Measurements from ENCODE around the gene ENPP7.

ENPP7 gene

DNA sequence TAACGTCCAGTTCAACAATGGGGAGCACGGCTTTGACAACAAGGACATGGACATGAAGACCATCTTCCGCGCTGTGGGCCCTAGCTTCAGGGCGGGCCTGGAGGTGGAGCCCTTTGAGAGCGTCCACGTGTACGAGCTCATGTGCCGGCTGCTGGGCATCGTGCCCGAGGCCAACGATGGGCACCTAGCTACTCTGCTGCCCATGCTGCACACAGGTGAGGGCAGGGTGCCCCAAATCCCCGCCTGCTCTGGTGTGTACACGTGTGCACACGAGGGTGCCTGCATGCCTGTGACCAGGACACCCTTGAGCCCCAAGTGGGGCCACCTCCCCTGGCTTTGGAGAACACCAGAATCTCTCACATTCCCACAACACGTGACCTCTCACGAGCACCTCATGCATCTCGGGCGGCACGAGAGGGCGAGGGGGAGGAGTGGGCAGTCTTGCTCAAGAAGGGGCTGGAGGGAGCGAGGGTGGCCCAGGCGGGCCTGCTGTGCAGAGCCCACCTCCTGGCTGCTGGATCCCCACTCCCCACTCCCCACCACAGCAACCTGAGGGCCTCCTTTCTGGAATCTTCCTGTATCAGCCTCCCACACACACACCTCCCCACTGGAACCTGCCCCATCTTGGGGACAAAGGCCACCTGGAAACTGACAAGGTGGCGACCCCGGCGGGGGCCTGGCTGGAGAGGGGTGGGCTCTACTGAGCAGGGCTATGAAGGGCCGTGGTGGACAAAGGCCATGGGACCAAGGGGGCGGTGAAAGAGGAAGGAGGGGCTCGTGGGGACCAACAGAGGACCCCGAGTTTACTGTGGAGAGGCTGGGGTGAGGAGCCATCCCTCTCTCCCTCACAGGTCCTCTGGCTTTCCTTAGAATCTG, 6.5 kb downstream of the ENPP7 start:
- peaks cover 21% of the 10 kb centered on the region for H3K27me3 ChIP-seq (ENCODE audit: insufficient read depth, insufficient read length)
- no peak overlapping the region for H3K9ac ChIP-seq (ENCODE audit: insufficient read length, low read depth)
- H3K4me1 ChIP-seq (ENCODE audit: insufficient read depth, insufficient read length) = peaks cover 10% of the 10 kb centered on the region
- H3K4me3 ChIP-seq (ENCODE audit: insufficient read length, low read depth) = no peak overlapping the region
- H3K9me3 ChIP-seq (ENCODE audit: insufficient read depth, low read length) = no peaks in the 10 kb centered on the region
- TF ChIP-seq YY1 (IDR thresholded peaks at IDR 0.05; ENCODE audit: insufficient read depth, insufficient read length) (no peak), ZNF274 (IDR thresholded peaks at IDR 0.05; ENCODE audit: low read depth, low read length) (no peak), SUZ12 (IDR thresholded peaks at IDR 0.05; ENCODE audit: extremely low read depth, insufficient read depth, insufficient read length) (no peak)
- no peak for DNase-seq (ENCODE audit: low read depth, low spot score)
- no peaks in the 10 kb centered on the region for H3K36me3 ChIP-seq (ENCODE audit: insufficient read depth, insufficient read length, low read length)

DNA sequence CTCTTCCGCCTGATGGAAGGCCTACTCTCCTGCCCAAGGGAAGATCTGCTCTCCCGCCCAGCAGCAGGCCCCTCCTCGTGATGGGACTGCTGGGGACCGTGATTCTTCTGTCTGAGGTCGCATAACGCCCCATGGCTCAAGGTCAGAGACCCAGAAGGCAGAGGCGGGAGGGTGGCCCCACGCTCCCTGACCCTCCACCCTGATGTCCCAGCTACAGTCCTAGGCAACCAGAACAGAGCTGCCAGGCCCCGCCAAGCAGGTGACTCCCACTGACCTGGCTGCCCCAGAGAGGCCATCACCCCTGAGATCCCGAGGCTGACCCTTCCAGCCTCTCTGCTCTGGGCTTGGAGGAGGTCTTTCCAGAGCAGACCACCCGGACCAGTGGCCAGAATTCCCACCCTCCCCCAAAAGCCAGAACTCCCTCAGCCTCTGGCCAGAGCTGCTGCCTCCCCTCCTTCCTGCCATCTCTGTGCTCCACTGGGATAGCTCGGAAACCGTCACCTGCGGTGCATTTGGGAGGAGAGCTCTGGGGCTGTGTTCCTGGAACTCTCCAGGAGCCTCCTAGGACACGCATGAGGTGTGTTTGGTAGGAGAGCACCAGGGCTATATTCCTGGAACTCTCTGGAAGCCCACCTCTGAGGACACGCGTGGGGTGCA, 7.3 kb downstream of the ENPP7 start:
- DNase-seq (ENCODE audit: low read depth, low spot score) = no peak
- Histone ChIP-seq H3K4me3 (ENCODE audit: insufficient read length, low read depth) (no peak overlapping the region), H3K9me3 (ENCODE audit: insufficient read depth, low read length) (no peaks in the 10 kb centered on the region), H3K9ac (ENCODE audit: insufficient read length, low read depth) (no peak overlapping the region), H3K27me3 (ENCODE audit: insufficient read depth, insufficient read length) (peaks cover 28% of the 10 kb centered on the region), H3K4me1 (ENCODE audit: insufficient read depth, insufficient read length) (peaks cover 12% of the 10 kb centered on the region), H3K36me3 (ENCODE audit: insufficient read depth, insufficient read length, low read length) (no peaks in the 10 kb centered on the region)
- no peak for TF ChIP-seq ZNF274 (IDR thresholded peaks at IDR 0.05; ENCODE audit: low read depth, low read length)
- no peak for TF ChIP-seq SUZ12 (IDR thresholded peaks at IDR 0.05; ENCODE audit: extremely low read depth, insufficient read depth, insufficient read length)
- no peak for TF ChIP-seq YY1 (IDR thresholded peaks at IDR 0.05; ENCODE audit: insufficient read depth, insufficient read length)

DNA sequence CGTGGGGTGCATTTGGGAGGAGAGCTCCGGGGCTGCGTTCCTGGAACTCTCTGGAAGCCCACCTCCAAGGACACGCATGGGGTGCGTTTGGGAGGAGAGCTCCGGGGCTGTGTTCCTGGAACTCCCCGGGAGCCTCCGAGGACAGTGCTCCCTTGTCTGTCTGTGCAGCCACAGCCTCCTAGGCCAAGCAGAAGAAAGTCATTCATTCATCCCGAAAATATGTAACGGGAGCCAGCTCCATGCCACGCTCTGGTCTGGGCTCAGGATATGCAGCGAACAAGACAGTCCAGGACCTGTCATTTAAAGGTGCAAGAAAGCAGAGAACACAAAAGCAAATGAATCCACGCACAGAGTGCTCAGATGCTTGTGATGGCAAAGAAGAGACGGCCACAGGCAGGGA, 7.9 kb downstream of the ENPP7 start:
- H3K9ac ChIP-seq (ENCODE audit: insufficient read length, low read depth) = no peak overlapping the region
- H3K4me1 ChIP-seq (ENCODE audit: insufficient read depth, insufficient read length) = peaks cover 12% of the 10 kb centered on the region
- H3K36me3 ChIP-seq (ENCODE audit: insufficient read depth, insufficient read length, low read length) = no peaks in the 10 kb centered on the region
- DNase-seq (ENCODE audit: low read depth, low spot score) = no peak
- H3K9me3 ChIP-seq (ENCODE audit: insufficient read depth, low read length) = no peaks in the 10 kb centered on the region
- H3K4me3 ChIP-seq (ENCODE audit: insufficient read length, low read depth) = no peak overlapping the region
- H3K27me3 ChIP-seq (ENCODE audit: insufficient read depth, insufficient read length) = peaks cover 34% of the 10 kb centered on the region
- TF ChIP-seq YY1 (IDR thresholded peaks at IDR 0.05; ENCODE audit: insufficient read depth, insufficient read length) = no peak
- TF ChIP-seq ZNF274 (IDR thresholded peaks at IDR 0.05; ENCODE audit: low read depth, low read length) = no peak
- no peak for TF ChIP-seq SUZ12 (IDR thresholded peaks at IDR 0.05; ENCODE audit: extremely low read depth, insufficient read depth, insufficient read length)

DNA sequence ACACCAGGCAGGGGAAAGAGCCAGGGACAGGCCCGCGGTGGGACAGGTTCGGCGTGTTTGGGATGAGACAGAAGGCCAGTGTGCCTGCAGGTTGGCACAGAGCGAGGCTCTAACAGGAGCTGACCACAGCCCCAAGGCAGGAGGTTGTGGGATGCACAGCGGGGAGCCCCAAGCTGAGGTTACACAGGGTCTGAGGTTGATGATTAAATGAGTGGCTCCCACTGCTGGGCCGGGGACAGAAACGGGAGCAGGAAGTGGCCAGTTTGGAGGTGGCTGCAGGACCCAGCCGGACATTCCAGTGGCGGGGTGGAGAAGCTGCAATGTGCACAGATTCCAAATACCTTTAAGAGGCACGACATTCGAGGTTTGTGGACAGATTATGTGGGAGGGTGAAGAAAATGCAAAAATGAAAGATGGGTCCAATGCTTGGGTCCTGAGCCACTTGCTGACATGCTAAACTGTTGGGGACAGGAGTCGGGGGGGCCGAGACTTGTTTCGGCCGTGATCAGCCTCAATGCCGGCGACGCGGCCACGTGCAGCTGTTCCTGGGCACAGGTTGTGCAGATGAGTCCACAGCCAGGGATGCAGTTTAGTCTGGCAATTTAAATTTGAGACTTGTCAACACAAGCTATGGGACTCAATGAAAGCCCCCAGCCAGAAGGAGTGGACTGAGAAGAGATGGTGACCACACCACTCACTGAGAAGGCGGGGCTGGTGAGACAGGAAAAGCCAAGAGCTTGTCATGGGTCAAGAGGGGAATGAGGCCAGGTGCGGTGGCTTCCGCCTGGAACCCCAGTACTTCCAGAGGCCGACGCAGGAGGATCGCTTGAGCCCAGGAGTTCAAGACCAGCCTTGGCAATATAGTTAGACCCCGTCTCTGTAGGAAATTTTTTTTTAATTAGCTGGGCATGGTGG, 8.7 kb downstream of the ENPP7 start:
- no peak overlapping the region for H3K9ac ChIP-seq (ENCODE audit: insufficient read length, low read depth)
- TF ChIP-seq ZNF274 (IDR thresholded peaks at IDR 0.05; ENCODE audit: low read depth, low read length) (no peak), SUZ12 (IDR thresholded peaks at IDR 0.05; ENCODE audit: extremely low read depth, insufficient read depth, insufficient read length) (no peak), YY1 (IDR thresholded peaks at IDR 0.05; ENCODE audit: insufficient read depth, insufficient read length) (no peak)
- peaks cover 10% of the 10 kb centered on the region for H3K4me1 ChIP-seq (ENCODE audit: insufficient read depth, insufficient read length)
- H3K4me3 ChIP-seq (ENCODE audit: insufficient read length, low read depth) = no peak overlapping the region
- H3K27me3 ChIP-seq (ENCODE audit: insufficient read depth, insufficient read length) = peaks cover 37% of the 10 kb centered on the region
- DNase-seq (ENCODE audit: low read depth, low spot score) = no peak
- H3K36me3 ChIP-seq (ENCODE audit: insufficient read depth, insufficient read length, low read length) = no peaks in the 10 kb centered on the region
- H3K9me3 ChIP-seq (ENCODE audit: insufficient read depth, low read length) = no peaks in the 10 kb centered on the region

DNA sequence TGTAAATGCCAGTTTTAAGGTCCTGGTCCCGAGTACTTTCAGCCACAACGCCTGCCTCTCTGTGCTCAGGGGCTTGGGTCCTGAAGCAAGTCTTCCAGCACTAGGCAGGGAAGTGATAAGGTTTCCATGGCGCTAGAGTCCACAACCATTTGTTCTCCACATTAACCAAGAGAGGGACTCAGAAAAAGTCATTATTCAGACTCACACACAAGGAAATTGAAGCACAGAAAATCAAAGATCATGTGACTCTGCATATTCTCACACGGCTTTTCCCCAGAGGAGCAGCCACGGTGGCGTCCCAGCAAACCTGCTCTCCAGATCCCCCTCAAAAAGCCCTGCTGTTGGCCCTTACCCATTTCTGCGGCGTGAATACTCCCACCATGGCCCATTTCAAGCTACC, 9.7 kb downstream of the ENPP7 start:
- no peaks in the 10 kb centered on the region for H3K9me3 ChIP-seq (ENCODE audit: insufficient read depth, low read length)
- no peaks in the 10 kb centered on the region for H3K36me3 ChIP-seq (ENCODE audit: insufficient read depth, insufficient read length, low read length)
- DNase-seq (ENCODE audit: low read depth, low spot score) = no peak
- H3K27me3 ChIP-seq (ENCODE audit: insufficient read depth, insufficient read length) = peaks cover 37% of the 10 kb centered on the region
- TF ChIP-seq SUZ12 (IDR thresholded peaks at IDR 0.05; ENCODE audit: extremely low read depth, insufficient read depth, insufficient read length) (no peak), ZNF274 (IDR thresholded peaks at IDR 0.05; ENCODE audit: low read depth, low read length) (no peak), YY1 (IDR thresholded peaks at IDR 0.05; ENCODE audit: insufficient read depth, insufficient read length) (no peak)
- peaks cover 10% of the 10 kb centered on the region for H3K4me1 ChIP-seq (ENCODE audit: insufficient read depth, insufficient read length)
- H3K4me3 ChIP-seq (ENCODE audit: insufficient read length, low read depth) = no peak overlapping the region
- no peak overlapping the region for H3K9ac ChIP-seq (ENCODE audit: insufficient read length, low read depth)

DNA sequence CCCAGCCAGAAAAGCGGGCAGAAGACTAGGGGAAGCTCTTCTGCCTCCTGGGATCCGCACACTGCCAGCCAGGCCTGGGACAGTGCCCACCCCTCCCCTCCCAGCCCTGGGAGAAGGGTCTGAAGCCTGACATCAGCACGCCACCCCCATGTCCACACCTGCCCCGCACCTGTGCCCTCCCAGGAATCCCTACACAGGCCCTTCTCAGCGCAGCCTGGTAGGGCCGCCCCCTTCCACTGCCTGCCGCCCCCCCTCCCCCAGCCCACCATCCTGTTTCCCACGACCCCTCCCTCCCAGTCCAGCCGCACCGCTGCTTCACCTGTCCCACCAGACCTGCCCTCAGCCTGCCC, 10.6 kb downstream of the ENPP7 start:
- TF ChIP-seq ZNF274 (IDR thresholded peaks at IDR 0.05; ENCODE audit: low read depth, low read length) = no peak
- TF ChIP-seq YY1 (IDR thresholded peaks at IDR 0.05; ENCODE audit: insufficient read depth, insufficient read length) = no peak
- TF ChIP-seq SUZ12 (IDR thresholded peaks at IDR 0.05; ENCODE audit: extremely low read depth, insufficient read depth, insufficient read length) = no peak
- peak overlapping the region; percentile 52 for H3K4me3 ChIP-seq (ENCODE audit: insufficient read length, low read depth)
- peaks cover 10% of the 10 kb centered on the region for H3K4me1 ChIP-seq (ENCODE audit: insufficient read depth, insufficient read length)
- H3K9me3 ChIP-seq (ENCODE audit: insufficient read depth, low read length) = no peaks in the 10 kb centered on the region
- H3K27me3 ChIP-seq (ENCODE audit: insufficient read depth, insufficient read length) = peaks cover 37% of the 10 kb centered on the region
- H3K36me3 ChIP-seq (ENCODE audit: insufficient read depth, insufficient read length, low read length) = no peaks in the 10 kb centered on the region
- H3K9ac ChIP-seq (ENCODE audit: insufficient read length, low read depth) = no peak overlapping the region
- no peak for DNase-seq (ENCODE audit: low read depth, low spot score)
